ENCODE results near the gene HOXB5. TPM values are rescaled to one million over a fixed set of nuclear protein-coding genes. Genes with fewer than 3 reads are reported as not detected.

HOXB5 gene
- total and polyA plus RNA-seq, 10 of the 15 experiments (the other 5 are each of a cell fraction or from before 2014, with no cell fraction given): not detected

DNA sequence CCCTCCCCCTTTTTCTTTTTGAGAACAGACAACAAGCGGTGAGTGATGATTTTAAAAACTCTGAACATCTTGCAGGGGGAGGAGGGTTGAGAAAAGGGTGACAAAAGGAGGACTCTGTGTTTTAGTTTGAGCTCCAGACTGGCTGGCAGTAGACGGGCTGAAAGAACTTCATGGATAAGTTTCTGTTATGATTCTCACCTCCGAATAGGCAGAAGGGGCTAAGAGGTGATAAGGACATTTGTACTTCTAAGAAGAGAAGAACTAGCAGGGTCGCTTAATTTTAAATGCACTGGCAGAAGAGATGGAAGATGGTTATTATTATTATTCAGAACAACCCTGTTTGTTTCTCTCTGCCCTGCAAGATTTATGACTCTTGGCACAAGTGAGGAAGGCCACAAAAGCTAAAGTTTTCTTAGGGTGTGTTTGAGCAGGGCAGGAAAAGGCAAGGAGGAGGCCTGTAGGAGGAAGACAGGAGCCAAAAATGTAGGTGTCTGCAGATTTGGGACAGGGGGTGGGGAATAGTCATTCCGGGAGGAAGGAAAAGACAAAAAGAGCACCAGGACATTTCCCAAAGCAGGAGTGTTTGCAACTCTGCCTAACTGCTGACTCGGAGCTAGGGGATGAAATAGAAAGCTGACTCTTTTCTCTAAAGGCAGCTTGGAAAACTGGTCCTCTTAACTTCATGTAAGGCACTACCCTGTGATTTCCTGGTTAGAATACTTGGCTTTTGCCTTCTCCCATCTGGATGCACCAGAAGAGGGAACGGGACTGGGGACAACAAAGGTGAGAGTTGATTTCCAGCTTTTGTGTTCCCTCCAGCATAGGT lies 36.8 kb downstream of the HOXB5 start (continued):
- TF ChIP-seq NKRF (conservative IDR thresholded peaks at IDR 0.05) (no peak), EZH2 (IDR thresholded peaks at IDR 0.05; ENCODE audit: borderline replicate concordance, control insufficient read depth, low read depth, low read length) (no peak), POLR2AphosphoS2 (IDR thresholded peaks at IDR 0.05; ENCODE audit: low read depth, low read length) (no peak), PAX5 (IDR thresholded peaks at IDR 0.05; ENCODE audit: borderline replicate concordance, low read depth, low read length) (no peak), NFIC (IDR thresholded peaks at IDR 0.05; ENCODE audit: low read depth, low read length) (no peak), SRF (IDR thresholded peaks at IDR 0.05; ENCODE audit: low read depth in 2 of 2, low read length in 2 of 2) (no peak)
- TF ChIP-seq, protein P1, sequence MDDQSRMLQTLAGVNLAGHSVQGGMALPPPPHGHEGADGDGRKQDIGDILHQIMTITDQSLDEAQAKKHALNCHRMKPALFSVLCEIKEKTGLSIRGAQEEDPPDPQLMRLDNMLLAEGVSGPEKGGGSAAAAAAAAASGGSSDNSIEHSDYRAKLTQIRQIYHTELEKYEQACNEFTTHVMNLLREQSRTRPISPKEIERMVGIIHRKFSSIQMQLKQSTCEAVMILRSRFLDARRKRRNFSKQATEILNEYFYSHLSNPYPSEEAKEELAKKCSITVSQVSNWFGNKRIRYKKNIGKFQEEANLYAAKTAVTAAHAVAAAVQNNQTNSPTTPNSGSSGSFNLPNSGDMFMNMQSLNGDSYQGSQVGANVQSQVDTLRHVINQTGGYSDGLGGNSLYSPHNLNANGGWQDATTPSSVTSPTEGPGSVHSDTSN (IDR thresholded peaks at IDR 0.05; ENCODE audit: insufficient replicate concordance, low read depth, low read length): no peak

GRCh38 chr17:48556229-48556575 lies 37.4 kb downstream of the HOXB5 start:
- no peak overlapping the region for H2AFZ ChIP-seq (ENCODE audit: control insufficient read depth, low read depth, low read length)
- no peak overlapping the region for H3K27ac ChIP-seq (ENCODE audit: control insufficient read depth, insufficient read depth)
- H3K9ac ChIP-seq (ENCODE audit: control insufficient read depth, insufficient read depth, low read length): no peak overlapping the region
- FAIRE-seq (no peak), DNase-seq (ENCODE audit: low read depth, low spot score) (no peak), ATAC-seq (no peak)
- ChIA-PET CTCF (interaction anchor here (0.9 to 1.6 kb wide), 3 partner anchors 28 to 220 kb away, joined by 3 to 4 read pairs (median 4); no protein-coding TSS in a partner anchor), RAD21 (ENCODE audit: unreplicated experiment) (interaction anchor here (1.4 kb wide), 1 partner anchor 222 kb away, joined by 3 read pairs; no protein-coding TSS in a partner anchor), SMC1A (ENCODE audit: uncharacterized antibody, unreplicated experiment) (interaction anchor here (0.7 to 1.5 kb wide), 2 partner anchors 9 to 55 kb away, joined by 3 read pairs; no protein-coding TSS in a partner anchor), POLR2A (interaction anchor here (0.7 to 1.7 kb wide), 2 partner anchors 9 kb away, joined by 3 to 5 read pairs; no protein-coding TSS in a partner anchor)
- in situ Hi-C loops (cut with MboI): no loop called here
- WGBS (ENCODE audit: insufficient coverage, insufficient replicate concordance, low lambda C conversion rate, missing lambda C conversion rate): 82% methylated on average over 5 of the region's 5 CpGs
- H3K9me3 ChIP-seq (replicated peaks; ENCODE audit: control insufficient read depth, insufficient read depth, low read length): no peaks in the 10 kb centered on the region
- no peaks in the 10 kb centered on the region for H4K20me1 ChIP-seq (ENCODE audit: control insufficient read depth, insufficient read depth)
- H3K4me1 ChIP-seq (ENCODE audit: control insufficient read depth, insufficient read depth, low read length): no peaks in the 10 kb centered on the region
- intact Hi-C loops (cut with micrococcal nuclease; ENCODE audit: unreplicated experiment): no loop called here
- H3K4me2 ChIP-seq (ENCODE audit: control insufficient read depth, insufficient read depth): no peak overlapping the region
- no peaks in the 10 kb centered on the region for H3K79me2 ChIP-seq (ENCODE audit: control insufficient read depth, insufficient read depth, low read length)
- BruUV-seq (replicated peaks): no TSS peak
- no peaks in the 10 kb centered on the region; a peak in 1 of 4 replicates for H3K36me3 ChIP-seq (ENCODE audit: control insufficient read depth in 2 of 2, insufficient read depth in 2 of 2, low read length in 1 of 2)
- no peak overlapping the region for H3K4me3 ChIP-seq
- H3K27me3 ChIP-seq (replicated peaks in 1 of 2; ENCODE audit: control insufficient read depth in 2 of 2, insufficient read depth in 2 of 2, low read length in 1 of 2): no peaks in the 10 kb centered on the region
- TF ChIP-seq SREBF2 (IDR thresholded peaks at IDR 0.05; ENCODE audit: low read length) (no peak), E4F1 (IDR thresholded peaks at IDR 0.05; ENCODE audit: borderline replicate concordance, partially characterized antibody) (no peak), IRF4 (IDR thresholded peaks at IDR 0.05; ENCODE audit: low read depth, low read length) (no peak), NR2F1 (conservative IDR thresholded peaks at IDR 0.05) (no peak), ZNF24 (IDR thresholded peaks at IDR 0.05) (no peak), BMI1 (IDR thresholded peaks at IDR 0.05; ENCODE audit: borderline replicate concordance) (no peak), CREM (IDR thresholded peaks at IDR 0.05; ENCODE audit: low read depth) (no peak)
- TF ChIP-seq, protein P2, sequence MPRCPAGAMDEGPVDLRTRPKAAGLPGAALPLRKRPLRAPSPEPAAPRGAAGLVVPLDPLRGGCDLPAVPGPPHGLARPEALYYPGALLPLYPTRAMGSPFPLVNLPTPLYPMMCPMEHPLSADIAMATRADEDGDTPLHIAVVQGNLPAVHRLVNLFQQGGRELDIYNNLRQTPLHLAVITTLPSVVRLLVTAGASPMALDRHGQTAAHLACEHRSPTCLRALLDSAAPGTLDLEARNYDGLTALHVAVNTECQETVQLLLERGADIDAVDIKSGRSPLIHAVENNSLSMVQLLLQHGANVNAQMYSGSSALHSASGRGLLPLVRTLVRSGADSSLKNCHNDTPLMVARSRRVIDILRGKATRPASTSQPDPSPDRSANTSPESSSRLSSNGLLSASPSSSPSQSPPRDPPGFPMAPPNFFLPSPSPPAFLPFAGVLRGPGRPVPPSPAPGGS (IDR thresholded peaks at IDR 0.05; ENCODE audit: borderline replicate concordance, insufficient read depth, low read depth, low read length, poor library complexity, severe bottlenecking): no peak

Data from GM12878 (cell line).